Medulla oblongata (tissue), 1 donor: ENCODE measurements around the gene IRF8.

Source experiments
- DNase-seq: peaks from one replicate; pipeline ENCODE4 v3.0.0-alpha.2; 2015; ENCODE audit errors: extremely low spot score

Gene IRF8

GRCh38 chr16:85868495-85868894 is 30.5 kb upstream of the IRF8 start:
- no peak for DNase-seq

GRCh38 chr16:85869206-85869605 is 29.8 kb upstream of the IRF8 start:
- DNase-seq: no peak

- DNase-seq: peak; percentile 33
Observed at GRCh38 chr16:85869785-85870558, 29.0 kb upstream of the IRF8 start.

GRCh38 chr16:85871756-85872155 is 27.2 kb upstream of the IRF8 start:
- DNase-seq: no peak

- DNase-seq: no peak
Observed at GRCh38 chr16:85872734-85873133, 26.2 kb upstream of the IRF8 start.

GRCh38 chr16:85873153-85873552 is 25.8 kb upstream of the IRF8 start:
- no peak for DNase-seq

GRCh38 chr16:85874031-85874430 is 24.9 kb upstream of the IRF8 start:
- DNase-seq: peak; percentile 46

- DNase-seq: no peak
Observed at GRCh38 chr16:85878407-85878806, 20.6 kb upstream of the IRF8 start.

- no peak for DNase-seq
Observed at GRCh38 chr16:85878875-85879274, 20.1 kb upstream of the IRF8 start.

GRCh38 chr16:85879549-85879948 is 19.4 kb upstream of the IRF8 start:
- DNase-seq: no peak

- DNase-seq: no peak
Observed at GRCh38 chr16:85879975-85880831, 18.8 kb upstream of the IRF8 start.

GRCh38 chr16:85880861-85881260 is 18.1 kb upstream of the IRF8 start:
- DNase-seq: no peak

GRCh38 chr16:85881436-85881835 is 17.5 kb upstream of the IRF8 start:
- DNase-seq: no peak

- DNase-seq: peak; percentile 54
Observed at GRCh38 chr16:85882181-85882810, 16.7 kb upstream of the IRF8 start.

- DNase-seq: no peak
Observed at GRCh38 chr16:85883813-85884212, 15.1 kb upstream of the IRF8 start.

GRCh38 chr16:85884808-85885463 is 14.0 kb upstream of the IRF8 start:
- no peak for DNase-seq

- no peak for DNase-seq
Observed at GRCh38 chr16:85885537-85885936, 13.4 kb upstream of the IRF8 start.

- no peak for DNase-seq
Observed at GRCh38 chr16:85888405-85889331, 10.3 kb upstream of the IRF8 start.

- no peak for DNase-seq
Observed at GRCh38 chr16:85891033-85891775, 7.8 kb upstream of the IRF8 start.

- DNase-seq: no peak
Observed at GRCh38 chr16:85891776-85892166, 7.2 kb upstream of the IRF8 start.
